Renal cortex interstitium (tissue), 15 donors: ENCODE measurements around the gene NUDT14. TPM values are rescaled to one million over a fixed set of nuclear protein-coding genes. Genes with fewer than 3 reads are reported as not detected.
A peak's percentile ranks its signal among the peaks of the same experiment; 100 is the strongest.

Source experiments
- DNase-seq, 11 donors: peaks; one replicate each; pipeline ENCODE4 v3.0.0-alpha.2; 2013; ENCODE audit warnings: low read depth in 9 of 11, low spot score in 4 of 11; ENCODE audit errors: extremely low read depth in 1 of 11
- long read RNA-seq, 16 experiments: transcript quantifications; one replicate each; lab custom pipeline, GENCODE V29; 2026
- polyA plus RNA-seq, 3 donors: library from polyadenylated mRNA; unstranded; fragments of 120-200 nt; gene quantifications; one replicate each; pipeline ENCODE4 v1.2.1, GENCODE V29; 2013; ENCODE audit not compliant: insufficient read length in 3 of 3

The NUDT14 gene
- polyA plus RNA-seq, result 10 to 100 TPM; 21.5 to 39.6 (median 36.2) TPM
- long read RNA-seq, donor 1, transcript NUDT14-202 (5 exons, 845 nt), result major isoform, 14 of 20 reads
- long read RNA-seq, donor 1, partial matches to known transcripts, result 5 of 20 reads
- long read RNA-seq, donor 1, other reads (novel, unspliced or antisense), result 0 of 20 reads
- long read RNA-seq, donor 2, transcript NUDT14-202 (5 exons, 845 nt), result major isoform, 24 of 24 reads
- long read RNA-seq, donor 2, partial matches to known transcripts, result 0 of 24 reads
- long read RNA-seq, donor 2, other reads (novel, unspliced or antisense), result 0 of 24 reads
- long read RNA-seq, donor 3, transcript NUDT14-202 (5 exons, 845 nt), result major isoform, 22 of 22 reads
- long read RNA-seq, donor 3, partial matches to known transcripts, result 0 of 22 reads
- long read RNA-seq, donor 3, other reads (novel, unspliced or antisense), result 0 of 22 reads
- long read RNA-seq, donor 4, transcript NUDT14-202 (5 exons, 845 nt), result major isoform, 6 of 7 reads
- long read RNA-seq, donor 4, partial matches to known transcripts, result 0 of 7 reads
- long read RNA-seq, donor 4, other reads (novel, unspliced or antisense), result 0 of 7 reads
- long read RNA-seq, donor 5, result 0 reads
- long read RNA-seq, donor 6, transcript NUDT14-202 (5 exons, 845 nt), result major isoform, 17 of 22 reads
- long read RNA-seq, donor 6, partial matches to known transcripts, result 0 of 22 reads
- long read RNA-seq, donor 6, other reads (novel, unspliced or antisense), result 0 of 22 reads
- long read RNA-seq, donor 7, transcript NUDT14-202 (5 exons, 845 nt), result major isoform, 21 of 22 reads
- long read RNA-seq, donor 7, partial matches to known transcripts, result 0 of 22 reads
- long read RNA-seq, donor 7, other reads (novel, unspliced or antisense), result 0 of 22 reads
- long read RNA-seq, donor 8, result 0 reads
- long read RNA-seq, donor 9, transcript NUDT14-202 (5 exons, 845 nt), result major isoform, 15 of 17 reads
- long read RNA-seq, donor 9, partial matches to known transcripts, result 0 of 17 reads
- long read RNA-seq, donor 9, other reads (novel, unspliced or antisense), result 0 of 17 reads
- long read RNA-seq, donor 10, transcript NUDT14-202 (5 exons, 845 nt), result major isoform, 18 of 18 reads
- long read RNA-seq, donor 10, partial matches to known transcripts, result 0 of 18 reads
- long read RNA-seq, donor 10, other reads (novel, unspliced or antisense), result 0 of 18 reads
- long read RNA-seq, donor 11, transcript NUDT14-202 (5 exons, 845 nt), result major isoform, 6 of 7 reads
- long read RNA-seq, donor 11, partial matches to known transcripts, result 0 of 7 reads
- long read RNA-seq, donor 11, other reads (novel, unspliced or antisense), result 0 of 7 reads
- long read RNA-seq, donor 12, transcript NUDT14-202 (5 exons, 845 nt), result major isoform, 6 of 7 reads
- long read RNA-seq, donor 12, partial matches to known transcripts, result 0 of 7 reads
- long read RNA-seq, donor 12, other reads (novel, unspliced or antisense), result 0 of 7 reads
- long read RNA-seq, donor 13, result 0 reads
- long read RNA-seq, donor 14, transcript NUDT14-202 (5 exons, 845 nt), result major isoform, 25 of 26 reads
- long read RNA-seq, donor 14, partial matches to known transcripts, result 0 of 26 reads
- long read RNA-seq, donor 14, other reads (novel, unspliced or antisense), result 0 of 26 reads
- long read RNA-seq, donor 15, transcript NUDT14-202 (5 exons, 845 nt), result major isoform, 9 of 11 reads
- long read RNA-seq, donor 15, partial matches to known transcripts, result 0 of 11 reads
- long read RNA-seq, donor 15, other reads (novel, unspliced or antisense), result 0 of 11 reads
- long read RNA-seq, donor 16, transcript NUDT14-201 (4 exons, 570 nt), result minor isoform, 5 of 70 reads
- long read RNA-seq, donor 16, transcript NUDT14-202 (5 exons, 845 nt), result major isoform, 55 of 70 reads
- long read RNA-seq, donor 16, partial matches to known transcripts, result 9 of 70 reads
- long read RNA-seq, donor 16, other reads (novel, unspliced or antisense), result 0 of 70 reads

GRCh38 chr14:105180592-105181548 is at the start of gene NUDT14:
Gene NUDT14 (minus strand): TSS chr14:105181312. CDS start chr14:105181209, 103 bp downstream.
- DNase-seq, result peak in 1 of 11 donors; percentile 63

DNA sequence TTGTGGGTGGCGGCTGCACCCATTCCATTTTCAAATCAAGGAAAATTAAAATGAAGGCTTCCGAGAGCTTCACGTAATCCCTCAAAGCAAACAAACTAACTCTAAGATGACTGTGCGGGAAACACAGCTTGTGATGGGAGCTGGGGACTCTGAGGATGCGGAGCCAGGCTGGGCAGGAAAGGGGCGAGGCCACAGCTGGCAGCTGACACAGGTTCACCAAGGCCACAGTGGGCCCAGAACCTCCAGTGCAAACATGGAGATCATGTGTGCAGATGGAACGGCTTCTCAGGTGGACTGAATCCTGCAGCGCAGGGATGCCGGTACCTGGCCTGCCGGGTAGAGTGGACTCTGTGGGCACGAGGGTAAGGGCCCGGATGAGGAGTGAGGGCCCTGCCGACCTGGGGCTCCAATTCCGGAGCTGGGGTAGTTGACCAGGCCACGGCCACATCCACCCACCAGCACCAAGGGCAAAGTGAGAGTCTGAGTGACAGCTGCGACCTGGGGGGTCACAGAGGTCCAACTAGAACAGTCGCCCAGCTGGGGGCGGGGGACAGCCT is 48.1 kb upstream of the NUDT14 start:
- DNase-seq, result no peak

DNA sequence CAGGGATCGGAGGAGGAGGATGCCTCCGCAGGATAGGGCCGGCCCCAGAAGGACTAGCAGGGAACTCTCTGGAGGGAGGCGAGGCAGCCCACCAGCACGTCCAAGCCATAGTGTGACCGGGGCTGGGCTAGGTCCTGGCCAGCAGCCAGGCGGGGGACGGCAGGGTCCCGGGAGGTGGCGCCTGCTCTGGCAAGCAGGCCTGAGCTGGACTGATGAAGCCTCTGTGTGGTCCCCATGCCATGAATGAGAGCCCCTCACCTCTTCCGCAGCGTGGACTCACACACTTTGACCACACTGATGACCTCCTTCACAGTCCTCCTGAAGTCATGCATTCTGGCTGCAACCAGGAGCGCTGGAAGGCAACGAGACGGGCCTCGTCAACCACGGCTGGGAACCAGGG is 47.5 kb upstream of the NUDT14 start:
- DNase-seq, result no peak

DNA sequence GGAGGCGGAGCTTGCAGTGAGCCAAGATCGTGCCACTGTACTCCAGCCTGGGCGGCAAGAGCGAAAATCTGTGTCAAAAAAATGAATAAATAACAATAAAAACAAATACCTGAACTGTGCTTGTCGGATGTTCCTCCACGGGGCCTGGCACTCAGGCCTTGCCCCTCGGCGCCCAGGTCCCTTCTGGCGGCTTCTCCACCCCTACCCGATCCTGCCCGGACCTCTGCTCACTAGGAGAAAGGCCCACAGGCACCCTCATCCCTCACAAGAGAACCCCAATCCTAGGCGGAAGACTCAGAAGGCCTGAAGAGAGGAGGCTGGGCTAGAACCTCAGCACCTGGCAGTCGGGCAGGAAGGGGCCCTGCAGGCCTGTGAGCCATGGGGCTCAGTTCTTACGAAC is 46.2 kb upstream of the NUDT14 start:
- no peak for DNase-seq

- DNase-seq, result no peak
Measured at GRCh38 chr14:105226198-105226597, 45.1 kb upstream of the NUDT14 start.

DNA sequence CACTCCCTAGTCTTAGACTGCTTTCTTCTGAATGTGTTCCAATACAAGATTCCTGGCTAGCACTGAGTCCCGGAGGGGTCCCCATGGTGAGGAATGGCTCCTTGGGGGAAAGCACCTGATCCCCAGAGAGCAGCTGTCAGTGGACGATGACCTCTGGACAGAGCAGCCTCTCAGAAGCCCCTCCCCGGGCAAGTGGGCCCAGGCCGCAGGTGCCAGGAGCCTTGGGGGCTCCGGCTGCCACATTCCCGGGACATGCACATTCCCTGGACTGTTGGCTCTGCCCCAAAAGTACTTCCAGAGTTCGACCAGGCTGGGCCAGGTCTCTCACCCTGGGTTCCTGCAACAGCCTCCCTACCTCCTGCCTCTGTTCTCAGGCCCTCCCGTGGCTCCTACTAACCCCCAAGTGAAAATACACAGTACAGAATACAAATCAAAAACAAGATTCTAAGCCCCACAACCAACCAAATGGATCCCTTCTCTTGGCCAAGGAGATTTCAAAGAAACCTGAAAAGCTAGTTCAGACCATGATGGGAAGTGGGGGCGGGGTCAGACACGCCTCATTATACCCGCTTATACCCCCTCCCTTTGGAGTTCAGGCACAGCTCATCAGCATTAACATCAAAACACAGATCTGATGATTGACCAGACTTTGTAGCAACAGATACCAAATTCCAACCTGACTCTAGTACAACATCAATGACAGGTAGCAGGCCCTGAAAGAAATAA is 43.9 kb upstream of the NUDT14 start:
- peak in 1 of 11 donors; percentile 53 for DNase-seq

DNA sequence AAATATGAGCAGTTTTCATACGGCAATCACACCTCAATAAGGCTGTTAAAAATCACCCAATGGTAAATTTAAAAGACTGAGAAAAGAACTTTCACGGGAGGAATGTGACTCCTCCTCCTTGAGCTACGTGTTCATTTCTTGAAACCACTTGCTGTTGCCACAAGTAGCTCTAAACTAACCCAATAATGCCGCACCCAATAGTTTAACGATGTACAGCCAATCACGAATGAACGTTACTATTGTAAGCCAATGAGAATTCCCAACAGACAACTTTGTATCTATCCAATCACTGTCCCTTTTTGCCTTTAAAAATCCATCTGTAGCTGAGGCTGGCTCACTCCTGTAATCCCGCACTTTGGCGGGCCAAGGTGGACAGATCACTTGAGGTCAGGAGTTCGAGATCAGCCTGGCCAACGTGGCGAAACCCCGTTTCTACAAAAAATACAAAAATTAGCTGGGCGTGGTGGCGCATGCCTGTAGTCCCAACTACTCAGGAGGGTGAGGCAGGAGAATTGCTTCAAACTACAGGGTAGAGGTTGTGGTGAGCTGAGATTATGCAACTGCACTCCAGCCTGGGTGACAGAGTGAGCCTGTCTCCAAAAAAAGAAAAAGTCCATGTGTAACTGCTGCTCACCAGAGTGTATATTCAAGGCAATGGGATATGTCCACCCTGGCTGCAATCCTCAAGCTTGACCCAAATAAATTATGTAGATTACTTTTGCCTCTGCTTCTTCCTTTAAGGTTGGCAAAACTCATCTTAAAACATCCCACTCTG is 42.8 kb upstream of the NUDT14 start:
- no peak for DNase-seq

GRCh38 chr14:105223260-105223659 is 42.1 kb upstream of the NUDT14 start:
- DNase-seq, result peak in 1 of 11 donors; percentile 38

DNA sequence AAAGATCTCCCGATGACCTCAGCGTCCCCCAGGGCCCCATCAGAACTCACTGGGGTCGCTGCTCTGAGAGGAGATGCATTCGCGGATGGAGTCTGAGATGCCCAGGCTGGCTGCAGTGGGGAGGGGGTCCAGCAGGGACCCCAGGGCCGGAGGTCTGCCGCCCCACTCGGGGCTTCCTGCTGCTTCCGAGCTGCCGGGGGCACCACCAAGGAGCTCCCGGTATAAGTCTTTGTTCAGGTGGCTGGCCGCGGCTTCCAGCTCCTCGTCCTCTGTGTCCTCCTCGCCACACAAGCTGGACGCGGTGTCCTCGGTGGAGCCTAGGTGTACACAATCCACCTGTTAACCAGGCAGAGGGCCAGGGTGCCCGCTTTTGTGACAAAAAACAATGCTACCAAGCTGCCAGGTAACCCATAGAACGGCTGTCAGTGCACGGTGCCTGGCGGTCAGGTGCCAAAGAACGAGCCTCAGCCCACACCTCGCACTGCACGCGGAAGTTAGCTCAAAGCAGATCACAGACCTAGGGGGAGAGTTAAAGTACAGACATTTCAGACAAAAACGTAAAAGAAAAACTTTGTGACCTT is 40.6 kb upstream of the NUDT14 start:
- no peak for DNase-seq

GRCh38 chr14:105220699-105221597 is 39.8 kb upstream of the NUDT14 start:
- no peak for DNase-seq

- DNase-seq, result no peak
Measured at GRCh38 chr14:105219753-105220152, 38.6 kb upstream of the NUDT14 start.

DNA sequence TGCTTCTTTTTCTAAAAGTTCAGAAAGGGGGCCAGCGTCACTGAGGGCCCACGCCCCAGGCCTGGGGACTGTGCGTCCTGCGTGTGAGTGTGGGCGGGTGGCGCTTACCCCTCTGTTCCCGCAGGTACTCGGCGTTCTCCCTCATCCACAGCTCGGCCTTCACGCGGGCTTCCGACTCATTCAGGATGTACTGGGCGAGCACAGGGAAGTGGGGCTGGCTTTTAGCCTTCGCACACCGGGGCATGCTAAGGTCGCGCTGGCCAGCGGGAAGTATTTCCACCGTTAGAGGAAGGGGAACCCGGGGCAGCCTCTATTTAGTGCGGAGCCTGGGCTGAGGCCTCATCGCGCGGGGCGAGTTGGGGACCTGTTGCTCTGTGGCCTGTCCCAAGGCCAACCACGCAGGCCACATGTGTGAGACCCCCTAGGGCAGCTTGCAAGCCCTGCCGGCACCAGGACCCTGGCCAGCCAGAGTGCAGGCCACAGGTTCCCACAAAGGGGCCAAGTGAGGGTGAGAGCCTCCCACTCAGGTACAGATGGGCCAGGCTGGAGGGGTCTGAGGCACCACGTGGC is 38.0 kb upstream of the NUDT14 start:
- no peak for DNase-seq

- DNase-seq, result no peak
Measured at GRCh38 chr14:105218611-105219010, 37.5 kb upstream of the NUDT14 start.

DNA sequence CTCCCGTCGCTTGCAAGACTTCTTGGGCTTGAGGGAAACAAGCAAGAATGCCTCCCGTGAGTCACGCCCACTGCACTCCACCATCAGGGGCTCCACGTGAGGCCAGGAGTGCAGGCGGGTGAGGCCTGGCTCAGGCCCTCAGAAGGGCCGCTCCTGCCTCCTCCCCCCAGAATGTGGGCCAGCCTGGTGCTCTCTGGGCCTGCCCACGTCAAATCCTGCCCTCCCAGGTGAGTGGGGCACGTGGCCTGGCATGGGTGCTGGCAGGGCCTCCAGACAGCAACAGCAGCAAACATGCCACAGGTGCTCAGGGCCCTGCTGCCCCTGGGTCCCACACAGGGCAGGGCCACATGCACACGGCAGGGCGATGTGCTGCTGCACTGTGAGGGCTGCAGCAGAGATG is 36.7 kb upstream of the NUDT14 start:
- no peak for DNase-seq
